Panc1 (cell line): ENCODE data around the gene THSD7B. TPM values are rescaled to one million over a fixed set of nuclear protein-coding genes. Genes with fewer than 3 reads are reported as not detected.

Source experiments
- ATAC-seq: fragments of 200-7000 bp; cut with Tn5 transposase; 2 replicates; pipeline ENCODE4 v1.9.1; 2020; ENCODE audit warnings: mild to moderate bottlenecking, moderate library complexity
- BruUV-seq: library from RNA; stranded (reverse); fragments of 400-500 nt; replicated peaks from 2 replicates; lab custom pipeline; 2021; lab: Mats Ljungman, UMichigan
- CTCF ChIA-PET: fragments of 300-600 bp; sonication (Branson Sonifier 250); formaldehyde crosslinking; loops from one replicate; lab custom pipeline; 2022; ENCODE audit warnings: antibody characterized with exemption; lab: Charles Lee
- POLR2A ChIA-PET: fragments of 300-600 bp; sonication (Branson Sonifier 250); formaldehyde crosslinking; loops from one replicate; lab custom pipeline; 2022; ENCODE audit warnings: antibody characterized with exemption; lab: Charles Lee
- DNase-seq: peaks from one replicate; pipeline ENCODE4 v3.0.0-alpha.2; 2010; ENCODE audit warnings: low read depth, low spot score
- H3K27ac ChIP-seq: 2 replicates; pipeline ENCODE4 v1.5.1; 2011; ENCODE audit warnings: mild to moderate bottlenecking, low read length, inconsistent platforms
- H3K27me3 ChIP-seq: fragments of 200-500 bp; sonication (Bioruptor generic); 2 replicates; pipeline ENCODE4 v1.6.0; 2014; ENCODE audit warnings: low read length, inconsistent platforms; ENCODE audit not compliant: control insufficient read depth, insufficient read depth
- H3K36me3 ChIP-seq: fragments of 200-500 bp; sonication (Bioruptor generic); 2 replicates; pipeline ENCODE4 v1.5.1; 2014; ENCODE audit warnings: inconsistent platforms, mild to moderate bottlenecking, low read length, moderate library complexity; ENCODE audit not compliant: control insufficient read depth, insufficient read depth
- H3K4me1 ChIP-seq: 2 replicates; pipeline ENCODE4 v1.5.1; 2011; ENCODE audit warnings: inconsistent platforms, mild to moderate bottlenecking, low read length, moderate library complexity; ENCODE audit not compliant: control insufficient read depth, insufficient read depth
- H3K4me3 ChIP-seq, 2 experiments: 2 replicates each; pipeline ENCODE4 v1.5.1; 2011 to 2012; ENCODE audit warnings: low read depth in 2 of 2, low read length in 2 of 2, mild to moderate bottlenecking in 2 of 2, inconsistent platforms in 1 of 2, moderate library complexity in 1 of 2
- H3K9me3 ChIP-seq: fragments of 200-500 bp; sonication (Bioruptor generic); 2 replicates; pipeline ENCODE4 v1.5.1; 2014; ENCODE audit warnings: low read depth, mild to moderate bottlenecking, inconsistent platforms, low read length, moderate library complexity; ENCODE audit not compliant: control insufficient read depth, insufficient read depth
- CTCF ChIP-seq: fragments of 450-650 bp; IDR thresholded peaks from 2 replicates; pipeline ENCODE4 v1.5.1; 2017; ENCODE audit warnings: mild to moderate bottlenecking
- POLR2AphosphoS5 ChIP-seq: IDR thresholded peaks from 2 replicates; pipeline ENCODE4 v1.6.1; 2012; ENCODE audit warnings: mild to moderate bottlenecking, low read depth, low read length, moderate library complexity
- REST ChIP-seq, 2 experiments: IDR thresholded peaks; 2 replicates each; pipeline ENCODE4 v1.6.1; 2011 to 2012; ENCODE audit warnings: low read depth in 2 of 2, control low read depth in 1 of 2, low read length in 1 of 2, mild to moderate bottlenecking in 1 of 2, moderate library complexity in 1 of 2; ENCODE audit not compliant: insufficient read depth in 1 of 2
- SIN3A ChIP-seq: IDR thresholded peaks from 2 replicates; pipeline ENCODE4 v1.6.1; 2012; ENCODE audit warnings: low read depth, mild to moderate bottlenecking, low read length, moderate library complexity, borderline replicate concordance; ENCODE audit not compliant: insufficient read depth
- TCF7L2 ChIP-seq: IDR thresholded peaks from 2 replicates; pipeline ENCODE4 v1.6.1; 2011; ENCODE audit warnings: mild to moderate bottlenecking, low read depth, low read length, inconsistent platforms
- in situ Hi-C: cut with HindIII; loops from 2 replicates; pipeline ENCODE4 v1.10.0; 2016; ENCODE audit warnings: low sequenced_read_pairs, low pct_unique_long_range_greater_than_20kb
- intact Hi-C: fragments of 100-400 bp; cut with micrococcal nuclease; formaldehyde crosslinking; loops from one replicate; pipeline ENCODE4 v1.10.0; 2022; ENCODE audit not compliant: unreplicated experiment
- total RNA-seq: library from RNA; stranded (reverse); gene quantifications from one replicate; pipeline ENCODE4 v1.2.1, GENCODE V29; 2021; ENCODE audit not compliant: unreplicated experiment

THSD7B gene
- total RNA-seq, 1 experiment from 2014 or later = not detected

GRCh38 chr2:137379186-137379585 is 613.8 kb downstream of the THSD7B start:
- Histone ChIP-seq H3K9me3 (no peaks in the 10 kb centered on the region), H3K27ac (no peak overlapping the region), H3K4me1 (no peaks in the 10 kb centered on the region), H3K36me3 (no peaks in the 10 kb centered on the region), H3K4me3 (no peak overlapping the region), H3K27me3 (no peaks in the 10 kb centered on the region)
- ATAC-seq = no peak
- DNase-seq = no peak
- intact Hi-C loops = no loop called here
- CTCF ChIA-PET = no interaction called here
- TF ChIP-seq TCF7L2 = no peak
- no peak for TF ChIP-seq SIN3A
- TF ChIP-seq POLR2AphosphoS5 = no peak
- TF ChIP-seq CTCF = no peak
- no peak for TF ChIP-seq REST (IDR thresholded peaks at IDR 0.05; ENCODE audit: insufficient read depth in 1 of 2, low read depth in 2 of 2, low read length in 1 of 2)
- BruUV-seq = no TSS peak
- POLR2A ChIA-PET = no interaction called here
- in situ Hi-C loops = no loop called here

- H3K9me3 ChIP-seq = no peaks in the 10 kb centered on the region
- no peaks in the 10 kb centered on the region for H3K36me3 ChIP-seq
- TF ChIP-seq TCF7L2 (no peak), POLR2AphosphoS5 (no peak), CTCF (no peak), SIN3A (no peak), REST (IDR thresholded peaks at IDR 0.05; ENCODE audit: insufficient read depth in 1 of 2, low read depth in 2 of 2, low read length in 1 of 2) (no peak)
- DNase-seq (no peak), ATAC-seq (no peak)
- in situ Hi-C loops (no loop called here), intact Hi-C loops (no loop called here)
- POLR2A ChIA-PET = no interaction called here
- CTCF ChIA-PET = no interaction called here
- BruUV-seq = no TSS peak
- H3K27me3 ChIP-seq = no peaks in the 10 kb centered on the region
- H3K27ac ChIP-seq = no peak overlapping the region
- H3K4me3 ChIP-seq = no peak overlapping the region
- H3K4me1 ChIP-seq = no peaks in the 10 kb centered on the region
These were observed 615.3 kb downstream of the THSD7B start for GRCh38 chr2:137380610-137381009.
